ENCODE data around the gene ADGRG2.

The ADGRG2 gene, protein sequence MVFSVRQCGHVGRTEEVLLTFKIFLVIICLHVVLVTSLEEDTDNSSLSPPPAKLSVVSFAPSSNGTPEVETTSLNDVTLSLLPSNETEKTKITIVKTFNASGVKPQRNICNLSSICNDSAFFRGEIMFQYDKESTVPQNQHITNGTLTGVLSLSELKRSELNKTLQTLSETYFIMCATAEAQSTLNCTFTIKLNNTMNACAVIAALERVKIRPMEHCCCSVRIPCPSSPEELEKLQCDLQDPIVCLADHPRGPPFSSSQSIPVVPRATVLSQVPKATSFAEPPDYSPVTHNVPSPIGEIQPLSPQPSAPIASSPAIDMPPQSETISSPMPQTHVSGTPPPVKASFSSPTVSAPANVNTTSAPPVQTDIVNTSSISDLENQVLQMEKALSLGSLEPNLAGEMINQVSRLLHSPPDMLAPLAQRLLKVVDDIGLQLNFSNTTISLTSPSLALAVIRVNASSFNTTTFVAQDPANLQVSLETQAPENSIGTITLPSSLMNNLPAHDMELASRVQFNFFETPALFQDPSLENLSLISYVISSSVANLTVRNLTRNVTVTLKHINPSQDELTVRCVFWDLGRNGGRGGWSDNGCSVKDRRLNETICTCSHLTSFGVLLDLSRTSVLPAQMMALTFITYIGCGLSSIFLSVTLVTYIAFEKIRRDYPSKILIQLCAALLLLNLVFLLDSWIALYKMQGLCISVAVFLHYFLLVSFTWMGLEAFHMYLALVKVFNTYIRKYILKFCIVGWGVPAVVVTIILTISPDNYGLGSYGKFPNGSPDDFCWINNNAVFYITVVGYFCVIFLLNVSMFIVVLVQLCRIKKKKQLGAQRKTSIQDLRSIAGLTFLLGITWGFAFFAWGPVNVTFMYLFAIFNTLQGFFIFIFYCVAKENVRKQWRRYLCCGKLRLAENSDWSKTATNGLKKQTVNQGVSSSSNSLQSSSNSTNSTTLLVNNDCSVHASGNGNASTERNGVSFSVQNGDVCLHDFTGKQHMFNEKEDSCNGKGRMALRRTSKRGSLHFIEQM

DNA sequence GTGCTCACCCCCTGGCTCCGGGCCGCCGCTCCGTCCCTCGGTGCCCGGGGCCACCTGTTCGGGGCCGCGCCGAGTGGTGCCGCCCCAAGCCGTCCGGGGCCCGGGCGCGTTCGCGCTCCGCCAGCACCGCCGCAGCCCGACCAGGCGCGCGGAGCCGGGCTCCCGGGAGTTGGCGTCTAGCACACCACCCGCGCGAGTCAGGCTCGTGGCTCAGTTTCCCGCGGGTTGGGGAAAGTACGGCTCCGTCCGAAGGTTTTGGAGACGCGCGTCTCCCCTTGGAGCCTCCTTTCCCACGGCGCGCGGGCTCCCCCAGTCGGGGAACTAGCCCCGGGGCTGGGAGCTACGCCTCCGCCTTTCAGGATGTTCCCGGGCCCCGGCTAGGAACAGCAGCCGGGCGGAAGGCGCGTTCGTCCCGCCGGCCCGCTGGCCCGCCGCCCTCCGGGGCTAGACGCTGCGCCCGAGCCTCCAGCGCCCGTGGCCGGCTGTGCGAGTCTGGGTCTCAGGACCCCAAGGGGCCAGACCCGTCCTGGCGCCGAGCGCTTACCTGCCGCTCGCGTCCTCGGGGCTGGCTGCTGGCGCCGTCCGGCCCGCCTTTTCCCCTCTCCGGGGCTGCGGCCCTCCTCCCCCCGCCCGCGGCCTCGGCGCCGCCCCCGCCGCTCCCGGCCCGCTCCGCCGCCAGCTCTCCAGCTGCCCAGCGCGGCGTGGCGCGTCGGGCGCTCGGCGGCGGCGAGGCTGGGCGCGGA lies at the start of gene ADGRG2:
TSS of gene ADGRG2 (minus strand) at position 571 of the 743 bp plus-strand sequence. CDS start 53,634 bp downstream, outside the sequence.
- DNase-seq = peak in 1 of 2 experiments; percentile 3

DNA sequence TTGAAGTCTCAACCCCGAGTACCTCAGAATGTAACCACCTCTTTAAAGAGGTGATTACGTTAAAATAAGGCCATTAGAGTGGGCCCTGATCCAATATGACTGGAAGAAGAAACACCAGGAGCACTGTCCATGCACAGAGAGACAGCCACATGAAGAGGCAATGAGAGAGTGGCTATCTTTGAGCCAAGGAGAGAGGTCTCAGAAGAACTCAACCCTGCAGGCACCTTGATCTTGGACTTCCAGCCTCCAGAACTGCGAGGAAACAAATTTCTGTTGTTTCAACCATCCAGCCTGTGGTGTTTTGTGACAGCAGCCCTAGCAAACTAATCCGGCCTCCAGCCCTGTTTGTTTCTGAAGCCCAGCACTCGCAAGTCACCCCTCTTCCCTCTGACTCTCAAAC lies 46.3 kb upstream of the ADGRG2 start:
- DNase-seq = no peak

DNA sequence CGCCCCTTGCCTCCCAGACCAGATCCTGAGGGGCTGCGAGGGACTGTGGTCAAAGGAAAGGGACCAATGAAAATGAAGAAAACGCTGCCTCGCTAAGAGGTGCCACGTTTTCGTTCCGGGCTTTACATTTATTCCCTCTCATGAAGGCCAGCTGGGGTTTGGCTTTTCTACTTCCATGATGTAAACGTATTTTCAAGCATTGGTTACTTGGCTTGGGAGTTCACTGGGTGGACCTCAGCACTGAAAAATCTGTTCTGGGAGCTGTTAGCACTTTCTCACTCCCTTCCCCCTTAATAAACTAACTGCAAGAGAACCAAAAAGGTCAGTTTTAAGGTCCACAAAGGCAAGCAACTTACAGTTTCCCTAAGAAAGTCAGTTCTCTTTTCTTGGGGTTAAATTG lies 40.6 kb upstream of the ADGRG2 start:
- DNase-seq = no peak

DNA sequence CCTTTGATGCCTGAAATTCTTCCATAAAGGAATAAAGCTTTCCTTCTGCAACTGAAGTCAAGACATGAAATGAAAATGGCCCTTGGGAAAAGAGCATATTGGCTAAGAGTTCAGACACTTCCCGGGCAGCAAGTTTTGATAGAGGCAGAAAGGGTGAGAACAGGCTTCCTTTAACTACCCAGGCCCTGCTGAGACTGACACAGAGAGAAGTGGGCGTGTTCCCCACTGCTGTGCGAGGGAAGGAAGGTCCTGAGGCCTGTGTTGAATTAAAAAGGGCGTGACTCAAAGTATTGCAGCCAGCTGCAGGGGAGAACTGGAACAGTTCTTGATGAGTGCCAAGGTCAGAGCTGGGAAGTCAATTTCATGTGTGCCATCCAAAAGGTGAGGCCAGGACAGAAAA lies 33.9 kb upstream of the ADGRG2 start:
- no peak for DNase-seq

DNA sequence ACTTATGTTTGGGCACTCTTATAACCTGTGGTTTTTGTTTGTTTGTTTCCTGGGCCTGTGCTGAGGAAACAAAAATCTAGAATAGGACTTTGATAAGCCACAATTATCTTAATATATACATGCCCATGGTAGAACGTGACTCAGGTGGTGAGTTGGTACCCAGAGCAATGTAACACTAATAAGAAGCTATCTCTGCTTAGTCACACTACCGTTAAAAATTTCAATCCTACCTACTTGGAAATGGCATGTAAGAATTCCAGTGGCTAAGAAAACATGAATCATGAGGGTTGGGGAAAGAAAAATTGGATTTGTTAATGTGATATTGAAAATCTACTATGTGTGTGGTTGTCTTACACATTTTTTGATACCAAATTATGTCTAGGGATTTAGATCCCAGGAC lies 30.5 kb upstream of the ADGRG2 start:
- no peak for DNase-seq

DNA sequence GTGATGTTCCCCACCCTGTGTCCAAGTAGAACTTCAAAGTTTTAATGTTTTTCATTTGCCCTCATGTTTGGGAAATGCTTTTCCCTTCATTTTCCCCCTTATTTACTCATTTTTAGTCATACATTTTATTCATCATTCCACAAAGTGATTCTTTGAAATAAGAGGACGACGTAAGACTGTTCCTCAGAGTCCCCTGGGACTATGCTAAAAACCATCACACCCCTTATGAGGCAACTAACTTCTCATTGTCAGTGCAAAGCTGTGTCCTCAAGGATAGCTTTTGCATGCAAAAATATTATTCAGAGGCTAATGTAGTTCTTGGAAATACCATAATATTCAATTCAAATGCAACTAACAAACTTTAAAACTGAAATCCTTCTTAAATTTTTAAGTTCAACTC lies 14.8 kb upstream of the ADGRG2 start:
- no peak for DNase-seq

DNA sequence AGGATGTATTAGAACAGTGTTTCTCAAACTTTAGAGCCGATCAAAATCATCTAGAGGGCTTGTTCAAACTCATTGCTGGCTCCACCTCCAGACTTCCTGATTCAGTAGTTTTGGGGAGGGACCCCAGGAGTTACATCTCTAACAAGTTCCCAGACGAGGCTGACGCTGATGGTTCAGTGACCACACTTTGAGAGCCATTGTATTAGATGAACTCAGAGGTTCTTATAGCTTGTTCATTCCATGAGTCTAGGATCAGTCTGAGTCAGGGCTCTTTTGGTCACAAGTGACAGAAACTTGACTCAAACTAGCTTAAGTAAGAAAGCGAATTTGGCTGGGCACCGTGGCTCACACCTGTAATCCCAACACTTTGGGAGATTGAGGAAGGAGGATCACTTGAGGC lies 11.5 kb upstream of the ADGRG2 start:
- no peak for DNase-seq

DNA sequence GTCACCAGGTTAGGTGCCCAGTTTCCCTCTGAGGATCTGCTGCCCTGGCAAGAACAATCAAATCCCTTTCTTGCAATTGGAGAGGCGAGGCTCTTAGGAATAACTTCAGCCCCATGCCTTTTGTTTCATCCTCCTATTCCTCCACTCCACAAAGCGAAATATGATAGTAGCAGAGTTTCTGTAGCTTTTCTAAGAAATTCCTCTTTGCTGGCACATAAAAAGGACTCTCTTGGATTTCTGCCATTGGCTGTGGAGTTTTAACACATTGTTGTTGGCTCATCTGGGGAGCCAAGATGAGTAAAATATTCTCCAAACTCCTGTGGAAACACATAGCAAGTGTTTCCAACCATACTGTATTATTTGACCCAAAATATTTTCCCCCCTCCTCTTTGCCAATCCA lies 11.0 kb upstream of the ADGRG2 start:
- no peak for DNase-seq

DNA sequence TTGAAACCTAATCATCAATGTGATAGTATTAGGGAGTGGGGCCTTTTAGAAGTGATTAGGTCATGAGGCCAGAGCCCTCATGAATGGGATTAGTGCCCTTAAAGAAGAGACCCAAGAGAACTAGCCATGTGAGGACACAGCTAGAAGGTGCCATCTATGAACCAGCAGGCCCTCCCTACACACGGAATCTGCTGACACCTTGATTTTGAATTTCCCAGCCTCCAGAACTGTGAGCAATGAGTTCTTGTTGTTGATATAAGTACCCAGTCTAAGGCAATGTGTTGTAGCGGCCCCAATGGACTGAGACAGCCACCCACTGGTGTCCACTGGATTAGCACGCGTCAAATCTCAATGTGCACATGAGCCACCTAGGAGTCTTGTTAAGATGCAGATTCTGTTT lies 8.4 kb upstream of the ADGRG2 start:
- DNase-seq = no peak

DNA sequence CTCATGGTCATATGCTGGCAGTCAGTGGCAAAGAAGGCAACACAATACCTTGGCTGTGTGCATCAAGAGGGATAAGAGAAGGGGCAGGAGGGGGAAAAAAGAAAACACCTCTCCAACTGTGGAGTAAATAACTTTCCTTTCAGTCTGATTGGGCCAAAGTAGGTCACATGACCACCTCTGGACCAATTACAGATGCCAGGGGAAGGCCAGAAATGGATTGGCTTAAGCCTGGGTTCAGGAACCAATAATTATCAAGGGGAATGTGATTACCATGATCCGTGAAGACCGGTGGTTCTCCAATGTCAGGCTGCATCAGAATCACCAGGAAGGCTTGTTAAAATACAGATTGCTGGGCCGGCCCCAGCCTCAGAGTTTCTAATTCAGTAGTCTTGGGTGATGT lies 7.4 kb upstream of the ADGRG2 start:
- no peak for DNase-seq

DNA sequence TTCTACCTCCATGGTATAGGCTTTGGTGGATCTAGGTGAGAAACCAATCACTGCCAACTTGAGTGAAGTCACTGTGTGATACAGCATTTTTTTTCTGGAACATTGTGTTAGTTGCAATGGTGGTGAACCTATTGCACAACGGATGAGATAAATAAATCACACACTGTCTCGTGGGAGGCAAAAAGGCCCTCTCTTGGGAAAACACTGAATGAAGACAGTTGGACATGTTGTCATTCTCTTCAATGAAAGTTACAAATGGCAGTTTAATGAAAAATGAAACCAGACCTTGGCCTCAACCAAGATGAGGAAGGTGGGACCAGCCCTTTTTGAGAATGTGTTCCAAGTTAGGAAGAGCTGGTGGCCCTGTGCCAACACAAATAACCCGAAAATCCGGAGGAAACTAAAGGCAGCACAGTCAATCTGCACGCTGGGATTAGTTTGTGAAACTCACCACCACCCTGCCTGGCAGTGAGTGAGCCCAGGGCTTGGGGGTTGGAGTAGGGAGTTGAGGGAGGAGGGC lies 5.4 kb upstream of the ADGRG2 start:
- DNase-seq = no peak

DNA sequence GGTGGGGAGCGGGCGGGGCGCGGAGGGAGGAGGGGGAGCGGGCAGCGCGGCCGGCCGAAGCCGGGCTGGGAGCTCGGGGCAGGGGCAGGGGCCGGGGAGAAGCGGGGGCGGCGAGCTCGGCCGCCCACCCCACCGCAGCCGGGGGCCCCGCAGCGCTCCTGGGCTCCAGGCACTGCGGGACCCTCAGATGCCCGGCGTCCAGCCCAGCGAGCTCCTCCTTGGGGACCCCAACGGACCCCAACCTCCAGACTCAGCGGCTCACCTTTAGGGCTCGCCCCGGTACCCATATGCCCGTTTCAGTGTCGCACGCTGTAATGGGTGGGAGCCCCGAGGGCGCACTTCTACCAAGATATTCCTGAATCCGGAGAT lies 357 bp upstream of the ADGRG2 start:
- DNase-seq = no peak

DNA sequence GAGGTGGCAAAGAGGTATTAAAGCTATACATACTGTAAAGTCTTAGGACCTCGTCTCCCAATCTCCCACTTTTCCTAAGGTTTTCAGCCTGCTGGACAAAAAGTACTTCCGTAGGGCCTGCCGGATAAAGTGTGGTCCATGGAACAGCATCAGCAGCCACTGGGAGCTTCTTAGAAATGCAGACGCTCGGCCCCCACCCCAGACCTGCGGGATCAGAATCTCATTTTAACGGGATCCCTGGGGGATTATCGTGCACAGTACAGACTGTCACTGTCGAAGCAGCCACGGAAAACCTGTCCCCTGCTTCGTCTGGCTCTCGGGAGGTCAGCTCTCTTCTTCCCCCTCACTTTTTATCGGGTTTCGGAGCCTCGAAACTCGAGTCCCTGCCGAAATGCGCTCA lies 802 bp downstream of the ADGRG2 start:
- DNase-seq = no peak

DNA sequence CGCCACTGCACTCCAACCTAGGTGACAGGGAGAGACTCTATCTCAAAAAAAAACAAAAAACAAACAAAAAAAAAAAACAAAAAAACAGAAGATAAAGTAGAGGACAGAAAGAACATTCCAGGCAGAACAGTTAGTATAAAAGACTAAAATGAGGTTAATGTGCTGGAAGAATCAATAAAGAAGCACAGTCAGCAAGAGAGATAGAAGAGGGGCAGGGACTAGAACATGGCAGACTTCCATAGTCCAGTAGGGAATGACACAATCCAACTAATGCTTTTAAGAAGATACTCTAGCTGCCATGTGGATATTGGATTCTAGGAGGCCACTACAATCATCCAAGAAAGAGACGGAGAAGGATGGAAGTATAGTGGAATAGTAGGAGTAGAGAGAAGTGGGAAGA lies 11.6 kb downstream of the ADGRG2 start:
- no peak for DNase-seq

DNA sequence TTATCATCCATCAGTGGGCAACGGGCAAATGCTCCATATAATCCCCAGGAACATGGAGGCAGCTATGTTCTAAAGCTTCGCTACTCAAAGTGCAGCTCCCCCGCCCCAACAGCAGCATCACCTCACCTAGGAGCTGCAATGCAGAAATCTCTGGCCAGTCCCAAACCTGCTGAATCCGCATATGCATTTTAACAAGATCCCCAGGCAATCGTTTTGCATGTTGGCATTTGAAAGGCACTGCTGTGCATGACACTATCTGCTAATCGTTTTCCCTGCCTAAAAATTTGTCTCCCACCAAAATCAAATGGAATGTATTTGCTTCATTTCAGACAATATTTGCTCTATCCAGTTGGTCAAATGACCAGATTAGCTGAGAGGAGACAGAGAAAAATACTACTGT lies 15.2 kb downstream of the ADGRG2 start:
- DNase-seq = no peak

DNA sequence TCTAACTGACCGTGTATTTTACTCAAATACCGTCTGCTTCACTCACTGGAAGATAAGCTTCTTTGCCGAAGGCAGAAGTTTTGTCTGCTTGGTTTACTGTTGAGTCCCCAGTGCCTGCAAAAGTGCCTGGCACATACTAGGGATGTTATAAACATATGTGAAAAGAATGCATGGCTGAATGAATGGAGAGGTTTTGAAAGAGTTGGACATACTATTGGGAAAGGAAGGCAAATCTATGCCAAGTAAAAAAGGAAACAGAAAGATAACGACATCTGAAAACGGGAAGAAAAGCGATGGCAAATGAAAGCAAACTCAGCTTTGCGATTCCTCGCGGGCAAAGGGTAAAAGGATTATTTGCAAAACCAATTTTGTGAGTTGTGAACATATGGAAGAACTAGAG lies 21.7 kb downstream of the ADGRG2 start:
- no peak for DNase-seq

DNA sequence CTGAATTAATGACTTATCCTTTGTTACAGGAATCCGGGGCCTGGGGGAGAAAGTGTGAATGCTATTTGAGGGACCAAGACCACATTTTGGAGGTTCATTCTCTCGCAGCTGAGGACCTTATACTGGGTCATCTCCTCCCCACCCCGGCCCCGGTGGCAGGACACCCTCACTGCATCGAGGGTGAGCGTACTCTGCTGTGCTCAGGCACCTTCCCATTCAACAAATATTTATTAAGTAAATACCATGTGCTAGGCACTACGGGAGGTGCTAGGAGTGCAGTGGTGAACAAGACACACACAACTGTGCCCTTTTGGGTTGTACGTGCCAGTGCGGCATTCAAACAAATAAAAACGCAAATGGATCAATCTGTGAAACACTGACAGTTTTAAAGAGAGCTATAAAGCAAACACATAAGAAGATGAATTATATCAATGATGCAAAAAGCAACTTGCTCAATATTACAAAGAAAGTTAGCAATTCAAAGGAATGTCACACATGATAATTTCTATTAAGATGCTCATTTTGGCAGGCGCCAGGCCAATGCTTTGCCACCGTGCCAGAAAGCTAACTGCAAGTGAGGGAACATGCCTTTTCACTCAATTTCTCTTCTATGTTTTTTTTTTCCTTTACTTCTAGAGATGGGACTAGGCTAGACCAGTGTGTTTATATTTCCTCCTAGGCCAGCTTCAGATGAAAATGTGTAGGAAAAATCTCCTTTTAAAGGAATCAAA lies 24.6 kb downstream of the ADGRG2 start:
- no peak for DNase-seq

DNA sequence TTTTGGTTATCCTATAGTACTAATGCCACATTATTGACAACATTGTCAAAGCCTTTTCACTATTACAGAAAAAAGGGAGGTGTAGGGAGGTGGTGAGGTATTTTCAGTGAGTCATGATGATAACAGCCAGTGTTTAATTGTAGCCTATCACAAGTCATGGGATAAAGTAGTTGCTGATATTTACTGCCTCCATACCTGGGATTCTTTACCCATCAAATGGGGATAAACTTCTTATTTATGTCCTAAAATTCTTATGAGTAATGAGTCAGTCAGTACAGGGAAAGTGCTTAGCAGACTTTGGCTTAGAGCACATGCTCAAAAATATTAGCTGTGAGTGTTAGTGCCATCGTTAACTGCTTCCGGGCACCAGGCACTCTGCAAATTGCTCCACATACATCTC lies 25.7 kb downstream of the ADGRG2 start:
- no peak for DNase-seq

DNA sequence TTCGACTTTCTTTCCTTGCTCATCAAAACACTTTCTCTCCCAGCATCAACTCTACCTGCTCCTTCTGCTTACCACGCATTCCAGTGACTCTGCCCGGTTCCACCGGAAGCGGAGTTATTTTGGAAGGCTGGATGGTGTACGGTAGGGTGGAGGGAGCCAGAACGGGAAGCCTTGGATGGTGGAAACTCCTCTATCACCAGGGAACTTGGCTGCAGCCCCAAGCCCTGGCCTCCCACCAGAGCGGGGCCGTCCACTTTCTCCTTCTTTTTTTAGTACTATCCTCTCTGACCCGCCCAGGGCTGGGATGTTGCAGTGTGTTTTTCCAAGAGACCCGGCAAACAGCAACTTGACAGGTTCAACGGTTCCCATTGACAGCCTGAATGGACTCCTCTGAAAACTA lies 27.6 kb downstream of the ADGRG2 start:
- no peak for DNase-seq

DNA sequence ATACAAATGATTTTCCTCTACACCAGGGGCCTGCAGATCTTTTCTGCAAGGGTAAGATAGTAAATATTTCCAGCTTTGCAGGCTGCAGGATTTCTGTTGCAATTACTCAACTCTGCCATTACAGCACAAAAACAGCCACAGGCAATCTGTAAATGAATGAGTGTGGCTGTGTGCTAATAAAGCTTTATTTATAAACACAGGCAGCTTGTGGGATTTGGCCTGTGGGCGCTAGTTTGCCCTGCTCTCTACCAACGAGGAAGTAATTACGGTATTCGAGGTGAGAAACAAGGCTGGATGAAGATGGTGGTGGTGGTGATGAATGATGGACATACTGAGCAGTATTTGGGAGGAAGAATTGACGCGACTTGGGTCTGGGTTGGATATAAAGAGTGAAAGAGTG lies 30.7 kb downstream of the ADGRG2 start:
- DNase-seq = no peak

DNA sequence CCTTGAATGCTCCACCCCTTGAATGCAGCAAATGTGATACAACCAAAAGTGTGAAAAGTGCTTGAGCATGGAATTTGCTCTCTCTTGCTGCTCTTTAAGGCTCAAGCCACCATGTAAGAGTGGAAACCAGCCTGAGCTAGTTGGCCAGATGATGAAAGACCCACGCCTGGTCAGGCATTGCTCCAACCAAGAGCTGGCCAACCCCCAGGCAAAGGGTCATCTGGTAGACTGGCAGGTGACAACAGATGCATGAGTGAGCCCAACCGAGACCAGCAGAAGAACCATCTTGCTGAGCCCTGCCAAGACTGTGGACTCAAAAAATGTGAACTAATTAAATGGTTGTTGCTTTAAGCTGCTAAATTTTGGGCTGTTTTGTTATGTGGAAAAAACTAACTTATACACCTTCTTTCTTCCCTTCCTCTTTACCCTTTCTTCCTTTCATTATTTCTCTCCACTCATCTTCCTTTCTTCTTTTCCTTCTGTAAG lies 32.7 kb downstream of the ADGRG2 start:
- DNase-seq = no peak
